Stomach (tissue), 9 donors: Measurements from ENCODE around the gene ATF7IP. TPM values are rescaled to one million over a fixed set of nuclear protein-coding genes. Genes with fewer than 3 reads are reported as not detected.

Experiments
- DNase-seq, 2 donors: peaks; one replicate each; pipeline versions ENCODE4 v3.0.0 to v3.0.0-alpha.2; 2013 to 2019
- H3K27ac ChIP-seq, 5 donors: fragments of 200-600 bp in 4 of 5; sonication (generic) in 4 of 5; one replicate each; pipeline ENCODE4 v1.5.1; 2013 to 2019; ENCODE audit warnings: mild to moderate bottlenecking in 1 of 5, moderate library complexity in 1 of 5
- H3K27me3 ChIP-seq, 3 donors: fragments of 200-600 bp; sonication (generic); one replicate each; pipeline ENCODE4 v1.5.1; 2017 to 2019; ENCODE audit warnings: mixed run types in 1 of 3
- H3K36me3 ChIP-seq, 4 donors: fragments of 200-600 bp; sonication (generic); 1 replicate in 3 of 4; 2 replicates in 1 of 4; pipeline ENCODE4 v1.5.1; 2016 to 2019
- H3K4me1 ChIP-seq, 4 donors: fragments of 200-600 bp; sonication (generic); one replicate each; pipeline ENCODE4 v1.5.1; 2016 to 2019
- H3K4me3 ChIP-seq, 4 donors: fragments of 200-600 bp; sonication (generic) in 3 of 4; one replicate each; pipeline ENCODE4 v1.5.1; 2016 to 2019; ENCODE audit warnings: mild to moderate bottlenecking in 1 of 4
- H3K9me3 ChIP-seq, 4 donors: fragments of 200-600 bp; sonication (generic); one replicate each; pipeline ENCODE4 v1.5.1; 2016 to 2019
- CTCF ChIP-seq, 7 experiments: fragments of 450-650 bp in 4 of 7; fragments of 200-600 bp in 3 of 7; sonication (generic) in 3 of 7; IDR thresholded peaks; one replicate each; pipeline ENCODE4 v1.5.1; 2016 to 2019; ENCODE audit warnings: antibody characterized with exemption in 7 of 7, control low read depth in 2 of 7, mild to moderate bottlenecking in 1 of 7
- EP300 ChIP-seq: sonication (generic); formaldehyde crosslinking; IDR thresholded peaks from one replicate; pipeline ENCODE4 v1.6.1; 2017; ENCODE audit warnings: antibody characterized with exemption
- POLR2A ChIP-seq, 4 donors: fragments of 450-650 bp; IDR thresholded peaks; one replicate each; pipeline ENCODE4 v1.6.1; 2016; ENCODE audit warnings: antibody characterized with exemption in 4 of 4, control low read depth in 2 of 4, mild to moderate bottlenecking in 1 of 4, moderate library complexity in 1 of 4
- POLR2AphosphoS5 ChIP-seq, 3 donors: sonication (generic); formaldehyde crosslinking; IDR thresholded peaks; one replicate each; pipeline ENCODE4 v1.6.1; 2016; ENCODE audit warnings: antibody characterized with exemption in 3 of 3
- WGBS, 5 donors: extraction: QIAGEN DNeasy Blood & Tissue Kit in 3 of 5; methylation state at CpG; one replicate each; pipeline versions ENCODE4 v1.1.5 to v1.1.7; 2013 to 2018; 5-methylcytosine and 5-hydroxymethylcytosine counted together
- intact Hi-C: fragments of 100-400 bp; cut with DNase I; formaldehyde crosslinking; loops from one replicate; pipeline ENCODE4 v1.15.1; 2023; ENCODE audit warnings: low total_unique reads
- polyA plus RNA-seq, 3 donors: library from polyadenylated mRNA; stranded (reverse); fragments of 200-250 nt; gene quantifications; one replicate each; pipeline ENCODE4 v1.2.3, GENCODE V29; 2013
- total RNA-seq, 5 donors: library from RNA; depleted of rRNA; stranded (reverse); fragments of >200 nt; gene quantifications; one replicate each; pipeline versions ENCODE4 v1.1.0 to v1.2.3, GENCODE V29; 2014 to 2016
- donor health status: healthy with polysubstance abuse.
- donor health status: Bipolar disorder and iron deficiency.
- donor health status: healthy.

Gene ATF7IP
- total and polyA plus RNA-seq, 8 donors, result 4.9 to 91.0 (median 49.8) TPM

- 92 to 94% (median 94%) methylated on average over 10 of the region's 10 CpGs for WGBS, 5 donors
- H3K27ac ChIP-seq, result no peak overlapping the region
- no peak for DNase-seq
- no peaks in the 10 kb centered on the region for H3K9me3 ChIP-seq
- H3K36me3 ChIP-seq, result peaks cover 0 to 19% (median 11%) of the 10 kb centered on the region in 4 donors
- intact Hi-C loops, result no loop called here
- no peak for TF ChIP-seq EP300
- no peak for TF ChIP-seq POLR2AphosphoS5 (IDR thresholded peaks at IDR 0.05)
- no peak for TF ChIP-seq POLR2A (IDR thresholded peaks at IDR 0.05)
- TF ChIP-seq CTCF (IDR thresholded peaks at IDR 0.05), result no peak
- no peaks in the 10 kb centered on the region for H3K27me3 ChIP-seq
- no peaks in the 10 kb centered on the region for H3K4me1 ChIP-seq
- H3K4me3 ChIP-seq, result no peak overlapping the region
Measured at GRCh38 chr12:14532152-14532551, 166.7 kb downstream of the ATF7IP start.

- Histone ChIP-seq H3K4me1 (no peaks in the 10 kb centered on the region), H3K9me3 (no peaks in the 10 kb centered on the region), H3K27ac (peak overlapping the region in 2 of 5 donors; percentile 33 to 58), H3K36me3 (peaks cover 0 to 19% (median 11%) of the 10 kb centered on the region in 4 donors), H3K4me3 (no peak overlapping the region), H3K27me3 (no peaks in the 10 kb centered on the region)
- no peak for TF ChIP-seq CTCF (IDR thresholded peaks at IDR 0.05)
- TF ChIP-seq POLR2AphosphoS5 (IDR thresholded peaks at IDR 0.05), result no peak
- no peak for TF ChIP-seq POLR2A (IDR thresholded peaks at IDR 0.05)
- no peak for TF ChIP-seq EP300
- intact Hi-C loops, result no loop called here
- 63 to 75% (median 65%) methylated on average over 5 of the region's 5 CpGs for WGBS, 5 donors
- no peak for DNase-seq
Measured at GRCh38 chr12:14537088-14537487, 171.6 kb downstream of the ATF7IP start.

- no peaks in the 10 kb centered on the region for H3K27me3 ChIP-seq
- WGBS, 5 donors, result 43 to 59% (median 53%) methylated on average over 4 of the region's 4 CpGs
- DNase-seq, result no peak
- H3K4me3 ChIP-seq, result no peak overlapping the region
- H3K4me1 ChIP-seq, result no peaks in the 10 kb centered on the region
- no peaks in the 10 kb centered on the region for H3K9me3 ChIP-seq
- intact Hi-C loops, result no loop called here
- H3K27ac ChIP-seq, result no peak overlapping the region
- H3K36me3 ChIP-seq, result peaks cover 0 to 6% (median 4%) of the 10 kb centered on the region in 4 donors
- no peak for TF ChIP-seq POLR2AphosphoS5 (IDR thresholded peaks at IDR 0.05)
- no peak for TF ChIP-seq POLR2A (IDR thresholded peaks at IDR 0.05)
- no peak for TF ChIP-seq EP300
- no peak for TF ChIP-seq CTCF (IDR thresholded peaks at IDR 0.05)
Measured at GRCh38 chr12:14540801-14541462, 175.4 kb downstream of the ATF7IP start.

- Histone ChIP-seq H3K4me3 (no peak overlapping the region), H3K4me1 (no peaks in the 10 kb centered on the region), H3K27me3 (no peaks in the 10 kb centered on the region), H3K27ac (no peak overlapping the region), H3K9me3 (no peaks in the 10 kb centered on the region), H3K36me3 (no peaks in the 10 kb centered on the region)
- intact Hi-C loops, result no loop called here
- DNase-seq, result no peak
- TF ChIP-seq POLR2A (IDR thresholded peaks at IDR 0.05) (no peak), CTCF (IDR thresholded peaks at IDR 0.05) (no peak), EP300 (no peak), POLR2AphosphoS5 (IDR thresholded peaks at IDR 0.05) (no peak)
- WGBS, 5 donors, result 83 to 86% (median 85%) methylated on average over 7 of the region's 7 CpGs
Measured at GRCh38 chr12:14545144-14546124, 180.0 kb downstream of the ATF7IP start.
